GM12891 (cell line): ENCODE data around the gene KRT24.

Source experiments
- PAX5 ChIP-seq: IDR thresholded peaks from 2 replicates; pipeline ENCODE4 v1.6.1; 2011; ENCODE audit warnings: low read length, moderate library complexity, mild to moderate bottlenecking; ENCODE audit not compliant: insufficient read depth, severe bottlenecking
- POLR2A ChIP-seq: IDR thresholded peaks from 2 replicates; pipeline ENCODE4 v1.6.1; 2011; ENCODE audit warnings: low read depth, low read length, control low read depth
- POLR2AphosphoS5 ChIP-seq: IDR thresholded peaks from 2 replicates; pipeline ENCODE4 v1.6.1; 2011; ENCODE audit warnings: low read depth, low read length, control low read depth
- SPI1 ChIP-seq: IDR thresholded peaks from 2 replicates; pipeline ENCODE4 v1.6.1; 2011; ENCODE audit warnings: low read depth, low read length, control low read depth
- TAF1 ChIP-seq: IDR thresholded peaks from 2 replicates; pipeline ENCODE4 v1.6.1; 2011; ENCODE audit warnings: low read depth, low read length, control low read depth

DNA sequence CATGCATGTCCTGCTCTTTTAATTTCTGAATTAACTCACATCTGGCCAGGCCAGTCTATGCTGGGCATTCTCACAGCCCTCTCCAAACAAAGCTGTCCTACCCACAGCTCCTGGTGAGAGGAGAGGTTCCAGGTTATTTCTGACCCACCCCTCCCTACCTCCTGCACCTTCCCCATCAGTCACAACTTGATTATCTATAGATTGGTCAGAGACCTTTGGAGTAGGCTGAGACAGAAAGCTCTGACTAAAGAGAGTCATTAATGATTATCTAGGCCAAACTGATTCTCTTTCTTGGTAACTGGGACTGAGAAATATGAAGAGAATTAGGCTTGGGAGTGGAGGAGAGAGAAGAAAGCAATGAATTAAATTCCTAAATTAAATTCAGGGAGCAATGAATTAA lies 37.2 kb downstream of the KRT24 start:
- TF ChIP-seq POLR2AphosphoS5 (no peak), POLR2A (no peak), TAF1 (no peak), SPI1 (no peak), PAX5 (no peak)
